HCT116 (cell line): ENCODE data around the gene FAM131B. TPM values are rescaled to one million over a fixed set of nuclear protein-coding genes. Genes with fewer than 3 reads are reported as not detected.

ENCODE experiments used
- ATAC-seq: fragments of 200-7000 bp; cut with Tn5 transposase; 2 replicates; pipeline ENCODE4 v1.9.1; 2020; ENCODE audit warnings: mild to moderate bottlenecking, moderate library complexity
- BruUV-seq: library from RNA; stranded (reverse); fragments of 400-500 nt; replicated peaks from 2 replicates; lab custom pipeline; 2021; lab: Mats Ljungman, UMichigan
- CTCF ChIA-PET: fragments of 300-600 bp; sonication (Branson Sonifier 250); formaldehyde crosslinking; loops from one replicate; lab custom pipeline; 2021; ENCODE audit warnings: antibody characterized with exemption; lab: Charles Lee
- POLR2A ChIA-PET: fragments of 300-600, 350-600 bp; sonication (Branson Sonifier 250); formaldehyde crosslinking; loops from one replicate; lab custom pipeline; 2021; ENCODE audit warnings: antibody characterized with exemption; lab: Charles Lee
- RAD21 ChIA-PET, 2 experiments: fragments of 300-600 bp; sonication (Branson Sonifier 250); formaldehyde crosslinking; loops; one replicate each; lab custom pipeline; 2023; ENCODE audit warnings: low total read pairs in 2 of 2; ENCODE audit not compliant: uncharacterized antibody in 2 of 2, unreplicated experiment in 2 of 2, low non-redundant PET in 1 of 2; lab: Charles Lee
- DNase-seq: peaks from one replicate; pipeline ENCODE4 v3.0.0-alpha.2; 2010; ENCODE audit warnings: low read depth, low spot score
- H2AFZ ChIP-seq: fragments of 200-600 bp; shearing (Covaris generic), sonication (generic); 2 replicates; pipeline ENCODE4 v1.6.1; 2017; ENCODE audit warnings: low read depth, mixed run types, mixed read lengths, antibody characterized with exemption, low read length; ENCODE audit not compliant: poor library complexity, severe bottlenecking
- H3K27ac ChIP-seq: 2 replicates; pipeline ENCODE4 v1.5.1; 2012; ENCODE audit warnings: low read depth, low read length
- H3K27me3 ChIP-seq: fragments of 200-600 bp; sonication (generic); 2 replicates; pipeline ENCODE4 v1.6.1; 2016; ENCODE audit warnings: mixed run types, low read length, mixed read lengths; ENCODE audit not compliant: insufficient read depth
- H3K36me3 ChIP-seq, 2 experiments: fragments of 200-500 bp in 1 of 2; fragments of 200-600 bp in 1 of 2; sonication (Bioruptor generic) in 1 of 2; sonication (generic) in 1 of 2; 2 replicates each; pipeline versions ENCODE4 v1.5.1 to v1.6.1; 2014 to 2016; ENCODE audit warnings: low read length in 2 of 2, inconsistent platforms in 1 of 2, mixed read lengths in 1 of 2, mixed run types in 1 of 2; ENCODE audit not compliant: insufficient read depth in 2 of 2, control insufficient read depth in 1 of 2
- H3K4me1 ChIP-seq, 2 experiments: fragments of 200-600 bp in 1 of 2; sonication (generic) in 1 of 2; 2 replicates each; pipeline versions ENCODE4 v1.5.1 to v1.6.1; 2012 to 2017; ENCODE audit warnings: low read length in 2 of 2, inconsistent platforms in 1 of 2, mild to moderate bottlenecking in 1 of 2, mixed read lengths in 1 of 2, mixed run types in 1 of 2, moderate library complexity in 1 of 2; ENCODE audit not compliant: insufficient read depth in 2 of 2, control insufficient read depth in 1 of 2
- H3K4me2 ChIP-seq: fragments of 200-600 bp; sonication (generic); 2 replicates; pipeline ENCODE4 v1.6.1; 2017; ENCODE audit warnings: mixed run types, low read length, mixed read lengths
- H3K4me3 ChIP-seq, 2 experiments: fragments of 200-600 bp in 1 of 2; sonication (generic) in 1 of 2; replicated peaks in 1 of 2; 2 replicates each; pipeline ENCODE4 v1.5.1; 2011 to 2016; ENCODE audit warnings: low read length in 2 of 2, control low read depth in 1 of 2, low read depth in 1 of 2, mild to moderate bottlenecking in 1 of 2, mixed read lengths in 1 of 2, mixed run types in 1 of 2
- H3K79me2 ChIP-seq: fragments of 200-600 bp; sonication (generic); 2 replicates; pipeline ENCODE4 v1.6.1; 2017; ENCODE audit warnings: mild to moderate bottlenecking, mixed run types, low read length, moderate library complexity, mixed read lengths; ENCODE audit not compliant: insufficient read depth
- H3K9ac ChIP-seq: fragments of 200-600 bp; sonication (generic); 2 replicates; pipeline ENCODE4 v1.6.1; 2016; ENCODE audit warnings: low read length, mixed read lengths
- H3K9me2 ChIP-seq: fragments of 200-600 bp; sonication (generic), shearing (Covaris generic); 2 replicates; pipeline ENCODE4 v1.6.1; 2017; ENCODE audit warnings: mixed run types, mild to moderate bottlenecking, moderate library complexity; ENCODE audit not compliant: insufficient read depth
- H3K9me3 ChIP-seq, 2 experiments: fragments of 200-500 bp in 1 of 2; fragments of 200-600 bp in 1 of 2; sonication (Bioruptor generic) in 1 of 2; sonication (generic) in 1 of 2; 2 replicates each; pipeline ENCODE4 v1.6.1; 2014 to 2017; ENCODE audit warnings: low read length in 2 of 2, mixed read lengths in 2 of 2, inconsistent platforms in 1 of 2, low read depth in 1 of 2, mild to moderate bottlenecking in 1 of 2, mixed run types in 1 of 2, moderate library complexity in 1 of 2; ENCODE audit not compliant: control insufficient read depth in 1 of 2, insufficient read depth in 1 of 2
- H4K20me1 ChIP-seq: fragments of 200-600 bp; sonication (generic), shearing (Covaris generic); 2 replicates; pipeline ENCODE4 v1.6.1; 2017; ENCODE audit warnings: mixed run types, mild to moderate bottlenecking, moderate library complexity; ENCODE audit not compliant: insufficient read depth
- CBX3 ChIP-seq: IDR thresholded peaks from 2 replicates; pipeline ENCODE4 v1.6.1; 2012; ENCODE audit warnings: low read depth
- CEBPB ChIP-seq: IDR thresholded peaks from 2 replicates; pipeline ENCODE4 v1.6.1; 2012; ENCODE audit warnings: low read depth
- EGR1 ChIP-seq: IDR thresholded peaks from 2 replicates; pipeline ENCODE4 v1.6.1; 2012; ENCODE audit warnings: low read depth
- ELF1 ChIP-seq: IDR thresholded peaks from 2 replicates; pipeline ENCODE4 v1.6.1; 2012; ENCODE audit warnings: low read depth, borderline replicate concordance
- EZH2phosphoT487 ChIP-seq: fragments of 200-600 bp; IDR thresholded peaks from 2 replicates; pipeline ENCODE4 v1.6.1; 2018; ENCODE audit warnings: antibody characterized with exemption, borderline replicate concordance
- FOSL1 ChIP-seq: IDR thresholded peaks from 2 replicates; pipeline ENCODE4 v1.6.1; 2012; ENCODE audit warnings: low read depth
- JUND ChIP-seq: IDR thresholded peaks from 2 replicates; pipeline ENCODE4 v1.6.1; 2012
- POLR2AphosphoS5 ChIP-seq: IDR thresholded peaks from 2 replicates; pipeline ENCODE4 v1.6.1; 2011; ENCODE audit warnings: mild to moderate bottlenecking, low read depth, low read length, moderate library complexity
- RAD21 ChIP-seq: IDR thresholded peaks from 2 replicates; pipeline ENCODE4 v1.6.1; 2012; ENCODE audit warnings: low read depth, mild to moderate bottlenecking
- SIN3A ChIP-seq: IDR thresholded peaks from 2 replicates; pipeline ENCODE4 v1.6.1; 2012; ENCODE audit warnings: low read depth
- intact Hi-C: fragments of 100-400 bp; cut with micrococcal nuclease; formaldehyde crosslinking; loops from 2 replicates; pipeline ENCODE4 v1.10.0; 2022
- total RNA-seq: library from RNA; stranded (reverse); gene quantifications from one replicate; pipeline ENCODE4 v1.2.1, GENCODE V29; 2021; ENCODE audit not compliant: unreplicated experiment
- TF ChIP-seq, protein P1 (sequence below): IDR thresholded peaks from 2 replicates; pipeline ENCODE4 v1.6.1; 2012
- TF ChIP-seq, protein P2 (sequence below): IDR thresholded peaks from 2 replicates; pipeline ENCODE4 v1.6.1; 2012; ENCODE audit warnings: low read depth
- TF ChIP-seq, protein P3 (sequence below): IDR thresholded peaks from 2 replicates; pipeline ENCODE4 v1.6.1; 2012
- TF ChIP-seq, protein P4 (sequence below), 3 experiments: fragments of 200-600 bp in 1 of 3; sonication (generic) in 1 of 3; IDR thresholded peaks in 2 of 3; conservative IDR thresholded peaks in 1 of 3; 2 replicates each; pipeline ENCODE4 v1.5.1; 2012 to 2017; ENCODE audit warnings: low read depth in 2 of 3, low read length in 2 of 3, antibody characterized with exemption in 1 of 3, borderline replicate concordance in 1 of 3, control low read depth in 1 of 3, mild to moderate bottlenecking in 1 of 3, mixed read lengths in 1 of 3, mixed run types in 1 of 3, moderate library complexity in 1 of 3; ENCODE audit not compliant: insufficient read depth in 1 of 3

Gene FAM131B
- total RNA-seq, 1 experiment from 2014 or later: 0.20 TPM

DNA sequence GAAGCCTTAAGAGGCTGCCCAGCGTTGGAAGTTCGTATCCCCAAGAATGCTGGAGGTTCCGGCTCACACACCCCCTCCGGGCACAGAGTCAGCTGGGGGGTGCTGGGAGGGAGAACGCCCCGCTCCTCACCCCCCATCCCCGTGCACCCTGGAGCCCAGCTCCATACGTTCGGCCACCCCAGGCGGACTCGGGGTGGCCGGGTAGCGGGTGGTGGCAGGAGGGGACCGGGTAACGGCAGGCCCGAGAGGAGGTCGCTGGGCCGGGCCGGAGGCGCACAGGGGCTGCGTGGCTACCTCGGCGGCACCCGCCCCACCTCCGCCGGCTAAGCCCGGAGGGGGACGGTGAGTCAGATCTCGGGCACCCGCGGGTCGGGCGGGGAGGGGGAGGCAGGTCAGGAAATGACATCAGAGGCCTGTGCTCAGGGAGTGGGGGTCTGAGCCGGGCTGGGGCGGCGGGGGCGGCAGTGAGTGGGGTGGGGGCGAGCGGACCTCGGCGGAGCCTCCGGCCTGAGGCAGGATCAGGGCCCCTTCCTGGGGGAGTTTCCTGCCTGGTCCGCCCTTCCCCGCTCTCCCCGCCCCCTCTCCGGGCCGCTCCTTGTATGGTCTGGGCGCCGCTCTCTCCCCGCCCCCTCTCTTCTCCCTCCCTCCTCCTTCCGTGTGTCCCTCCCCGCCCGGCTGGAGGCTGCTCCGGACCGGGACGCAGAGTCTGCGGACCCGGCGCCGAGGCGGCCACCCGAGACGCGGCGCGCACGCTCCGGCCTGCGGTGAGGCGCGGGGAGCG is 18.3 kb upstream of the FAM131B start, which contains the start of gene ZYX (continued):
- TF ChIP-seq, protein P1, sequence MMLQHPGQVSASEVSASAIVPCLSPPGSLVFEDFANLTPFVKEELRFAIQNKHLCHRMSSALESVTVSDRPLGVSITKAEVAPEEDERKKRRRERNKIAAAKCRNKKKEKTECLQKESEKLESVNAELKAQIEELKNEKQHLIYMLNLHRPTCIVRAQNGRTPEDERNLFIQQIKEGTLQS: no peak
- TF ChIP-seq SIN3A (no peak), JUND (no peak), FOSL1 (no peak)
- TF ChIP-seq, protein P2, sequence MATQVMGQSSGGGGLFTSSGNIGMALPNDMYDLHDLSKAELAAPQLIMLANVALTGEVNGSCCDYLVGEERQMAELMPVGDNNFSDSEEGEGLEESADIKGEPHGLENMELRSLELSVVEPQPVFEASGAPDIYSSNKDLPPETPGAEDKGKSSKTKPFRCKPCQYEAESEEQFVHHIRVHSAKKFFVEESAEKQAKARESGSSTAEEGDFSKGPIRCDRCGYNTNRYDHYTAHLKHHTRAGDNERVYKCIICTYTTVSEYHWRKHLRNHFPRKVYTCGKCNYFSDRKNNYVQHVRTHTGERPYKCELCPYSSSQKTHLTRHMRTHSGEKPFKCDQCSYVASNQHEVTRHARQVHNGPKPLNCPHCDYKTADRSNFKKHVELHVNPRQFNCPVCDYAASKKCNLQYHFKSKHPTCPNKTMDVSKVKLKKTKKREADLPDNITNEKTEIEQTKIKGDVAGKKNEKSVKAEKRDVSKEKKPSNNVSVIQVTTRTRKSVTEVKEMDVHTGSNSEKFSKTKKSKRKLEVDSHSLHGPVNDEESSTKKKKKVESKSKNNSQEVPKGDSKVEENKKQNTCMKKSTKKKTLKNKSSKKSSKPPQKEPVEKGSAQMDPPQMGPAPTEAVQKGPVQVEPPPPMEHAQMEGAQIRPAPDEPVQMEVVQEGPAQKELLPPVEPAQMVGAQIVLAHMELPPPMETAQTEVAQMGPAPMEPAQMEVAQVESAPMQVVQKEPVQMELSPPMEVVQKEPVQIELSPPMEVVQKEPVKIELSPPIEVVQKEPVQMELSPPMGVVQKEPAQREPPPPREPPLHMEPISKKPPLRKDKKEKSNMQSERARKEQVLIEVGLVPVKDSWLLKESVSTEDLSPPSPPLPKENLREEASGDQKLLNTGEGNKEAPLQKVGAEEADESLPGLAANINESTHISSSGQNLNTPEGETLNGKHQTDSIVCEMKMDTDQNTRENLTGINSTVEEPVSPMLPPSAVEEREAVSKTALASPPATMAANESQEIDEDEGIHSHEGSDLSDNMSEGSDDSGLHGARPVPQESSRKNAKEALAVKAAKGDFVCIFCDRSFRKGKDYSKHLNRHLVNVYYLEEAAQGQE: no peak
- TF ChIP-seq, protein P3, sequence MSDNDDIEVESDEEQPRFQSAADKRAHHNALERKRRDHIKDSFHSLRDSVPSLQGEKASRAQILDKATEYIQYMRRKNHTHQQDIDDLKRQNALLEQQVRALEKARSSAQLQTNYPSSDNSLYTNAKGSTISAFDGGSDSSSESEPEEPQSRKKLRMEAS: no peak

DNA sequence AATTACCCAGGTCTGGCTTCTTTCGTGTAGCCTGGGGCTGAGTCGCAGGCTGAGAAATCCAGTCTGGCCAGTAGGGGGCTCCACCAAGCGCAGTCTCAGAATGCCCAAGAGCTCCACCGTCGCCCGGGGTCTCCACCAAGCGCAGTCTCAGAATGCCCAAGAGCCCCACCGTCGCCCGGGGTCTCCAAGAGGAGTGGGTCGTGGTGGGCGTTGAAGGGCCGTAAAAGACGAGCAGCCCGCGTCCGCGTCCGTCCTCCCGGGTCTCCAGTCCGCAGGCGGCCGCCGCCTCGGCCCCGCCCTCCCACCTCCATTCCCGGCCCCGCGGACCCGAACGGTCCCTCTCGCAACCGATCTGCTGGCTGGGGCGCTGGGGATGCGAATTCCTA is 17.7 kb upstream of the FAM131B start:
- Histone ChIP-seq H3K9me2 (no peaks in the 10 kb centered on the region), H3K9me3 (no peaks in the 10 kb centered on the region), H4K20me1 (no peaks in the 10 kb centered on the region), H3K9ac (peak overlapping the region; percentile 93), H3K36me3 (peaks cover 5 to 9% of the 10 kb centered on the region in 2 experiments; a peak in 2 of 4 replicates), H3K4me2 (peak overlapping the region; percentile 98), H3K4me3 (peak overlapping the region; percentile 73 to 93), H3K27me3 (no peaks in the 10 kb centered on the region), H3K4me1 (peaks cover 13 to 32% of the 10 kb centered on the region in 2 experiments), H3K27ac (peak overlapping the region; percentile 96), H2AFZ (no peak overlapping the region), H3K79me2 (peaks cover 51% of the 10 kb centered on the region)
- ChIA-PET CTCF (interaction anchor here (0.7 to 1.9 kb wide), 16 partner anchors 8 to 140 kb away, joined by 3 to 13 read pairs (median 4); partner anchors contain the start of genes CASP2, EPHA1 and GSTK1), POLR2A (interaction anchor here (1.0 kb wide), 1 partner anchor 10 kb away, joined by 3 read pairs; no protein-coding TSS in a partner anchor), RAD21 (interaction anchor here in 1 of 2 experiments (0.8 kb wide), 1 partner anchor 29 kb away, joined by 5 read pairs; the partner anchor contains the start of gene EPHA1)
- ATAC-seq (peak; percentile 63), DNase-seq (peak; percentile 61)
- TSS peak; percentile 62 for BruUV-seq
- intact Hi-C loops: no loop called here
- no peak for TF ChIP-seq EZH2phosphoT487
- TF ChIP-seq JUND: no peak
- no peak for TF ChIP-seq ELF1
- no peak for TF ChIP-seq FOSL1
- TF ChIP-seq CEBPB: no peak
- no peak for TF ChIP-seq EGR1
- TF ChIP-seq, protein P2: no peak
- TF ChIP-seq CBX3: no peak
- TF ChIP-seq RAD21: no peak
- TF ChIP-seq POLR2AphosphoS5: peak; percentile 32; the same call in 1 of the 2 replicates
- TF ChIP-seq, protein P4, sequence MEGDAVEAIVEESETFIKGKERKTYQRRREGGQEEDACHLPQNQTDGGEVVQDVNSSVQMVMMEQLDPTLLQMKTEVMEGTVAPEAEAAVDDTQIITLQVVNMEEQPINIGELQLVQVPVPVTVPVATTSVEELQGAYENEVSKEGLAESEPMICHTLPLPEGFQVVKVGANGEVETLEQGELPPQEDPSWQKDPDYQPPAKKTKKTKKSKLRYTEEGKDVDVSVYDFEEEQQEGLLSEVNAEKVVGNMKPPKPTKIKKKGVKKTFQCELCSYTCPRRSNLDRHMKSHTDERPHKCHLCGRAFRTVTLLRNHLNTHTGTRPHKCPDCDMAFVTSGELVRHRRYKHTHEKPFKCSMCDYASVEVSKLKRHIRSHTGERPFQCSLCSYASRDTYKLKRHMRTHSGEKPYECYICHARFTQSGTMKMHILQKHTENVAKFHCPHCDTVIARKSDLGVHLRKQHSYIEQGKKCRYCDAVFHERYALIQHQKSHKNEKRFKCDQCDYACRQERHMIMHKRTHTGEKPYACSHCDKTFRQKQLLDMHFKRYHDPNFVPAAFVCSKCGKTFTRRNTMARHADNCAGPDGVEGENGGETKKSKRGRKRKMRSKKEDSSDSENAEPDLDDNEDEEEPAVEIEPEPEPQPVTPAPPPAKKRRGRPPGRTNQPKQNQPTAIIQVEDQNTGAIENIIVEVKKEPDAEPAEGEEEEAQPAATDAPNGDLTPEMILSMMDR (IDR thresholded peaks at IDR 0.05 in 2 of 3, conservative IDR thresholded peaks at IDR 0.05 in 1 of 3; ENCODE audit: borderline replicate concordance in 1 of 3, insufficient read depth in 1 of 3, low read depth in 2 of 3, low read length in 2 of 3): peak in 2 of 3 experiments; percentile 80 to 87; a peak in 4 of 6 replicates
